Measurements from ENCODE around the gene FBXW5.

FBXW5 gene

GRCh38 chr9:136913701-136914438 lies 30.7 kb downstream of the FBXW5 start:
- no peak for DNase-seq (ENCODE audit: low spot score)
- no peak for FAIRE-seq

- DNase-seq (ENCODE audit: low spot score) (no peak), FAIRE-seq (no peak)
These were observed 33.7 kb downstream of the FBXW5 start for GRCh38 chr9:136910901-136911245.

- FAIRE-seq (no peak), DNase-seq (ENCODE audit: low spot score) (no peak)
These were observed 34.2 kb downstream of the FBXW5 start for GRCh38 chr9:136910197-136910900.

- DNase-seq (ENCODE audit: low spot score) = no peak
- no peak for FAIRE-seq
These were observed 37.3 kb downstream of the FBXW5 start for GRCh38 chr9:136907011-136907914.

- DNase-seq (ENCODE audit: low spot score) = no peak
- no peak for FAIRE-seq
These were observed 38.3 kb downstream of the FBXW5 start for GRCh38 chr9:136906266-136906665.

- DNase-seq (ENCODE audit: low spot score) = no peak
These were observed 41.4 kb downstream of the FBXW5 start for GRCh38 chr9:136903041-136903554.

GRCh38 chr9:136902259-136902821 lies 42.2 kb downstream of the FBXW5 start:
- no peak for DNase-seq (ENCODE audit: low spot score)
- FAIRE-seq = no peak

More at GRCh38 chr9:136903041-136903554, 41.4 kb downstream of the FBXW5 start:
- no peak for FAIRE-seq

GRCh38 chr9:136901516-136902258 lies 42.9 kb downstream of the FBXW5 start:
- FAIRE-seq (no peak), DNase-seq (ENCODE audit: low spot score) (no peak)

GRCh38 chr9:136900988-136901515 lies 43.5 kb downstream of the FBXW5 start:
- FAIRE-seq = no peak
- no peak for DNase-seq (ENCODE audit: low spot score)

- DNase-seq (ENCODE audit: low spot score) (no peak), FAIRE-seq (no peak)
These were observed 44.0 kb downstream of the FBXW5 start for GRCh38 chr9:136900556-136900955.

- FAIRE-seq = no peak
These were observed 45.3 kb downstream of the FBXW5 start for GRCh38 chr9:136899196-136899595.

GRCh38 chr9:136898483-136899100 lies 45.9 kb downstream of the FBXW5 start:
- DNase-seq (ENCODE audit: low spot score) (no peak), FAIRE-seq (no peak)

More at GRCh38 chr9:136899196-136899595, 45.3 kb downstream of the FBXW5 start:
- no peak for DNase-seq (ENCODE audit: low spot score)

GRCh38 chr9:136896027-136896426 lies 48.5 kb downstream of the FBXW5 start:
- DNase-seq (ENCODE audit: low spot score) = no peak
- FAIRE-seq = no peak

- FAIRE-seq = no peak
- no peak for DNase-seq (ENCODE audit: low spot score)
These were observed 53.9 kb downstream of the FBXW5 start for GRCh38 chr9:136890661-136891060.

Data from urothelium cell line (cell line).